ENCODE measurements around the gene SPATS2. TPM values are rescaled to one million over a fixed set of nuclear protein-coding genes. Genes with fewer than 3 reads are reported as not detected.

The SPATS2 gene
- total and polyA plus RNA-seq, 7 donors = 4.4 to 10.6 (median 9.1) TPM

DNA sequence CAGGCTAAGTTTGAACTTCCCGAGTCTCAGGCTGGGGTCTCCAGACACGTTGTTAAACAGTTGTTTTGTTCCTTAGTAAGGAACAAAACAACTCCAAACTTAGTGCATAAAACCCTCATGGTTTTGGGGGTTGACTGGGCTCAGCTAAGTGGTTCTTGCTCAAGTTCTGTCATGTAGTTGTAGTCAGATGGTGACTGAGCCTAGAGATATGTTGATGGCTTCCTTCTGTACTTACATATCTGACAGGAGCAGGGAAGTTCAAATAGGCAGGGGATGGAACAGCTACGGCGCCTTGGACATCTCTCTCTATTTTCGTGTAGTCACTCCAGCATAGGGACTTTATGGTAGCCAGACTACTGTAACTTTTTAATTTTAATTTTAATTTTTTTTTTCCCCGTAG, 45.7 kb downstream of the SPATS2 start:
- no peaks in the 10 kb centered on the region for H3K4me1 ChIP-seq
- peak in 1 of 4 donors; percentile 44 for ATAC-seq

DNA sequence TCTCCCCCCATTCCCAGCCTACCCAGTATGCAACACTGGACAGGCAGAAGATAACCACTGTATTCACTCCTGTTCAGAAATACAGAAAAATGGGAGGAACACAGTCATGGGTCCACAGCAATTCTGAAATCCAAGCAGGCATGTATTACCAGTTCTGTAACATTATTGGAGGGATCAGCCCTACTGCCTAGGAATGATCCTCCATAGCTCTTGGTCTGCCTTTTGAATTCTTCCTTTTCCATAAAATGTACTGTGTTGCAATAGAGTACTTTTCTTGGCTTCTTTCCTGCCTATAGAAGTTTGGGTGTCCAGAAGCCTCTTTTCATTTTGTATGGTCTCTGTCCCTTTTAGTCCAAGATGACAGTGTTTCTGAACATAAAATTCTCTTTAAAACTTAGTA, 46.5 kb downstream of the SPATS2 start:
- Histone ChIP-seq H3K27me3 (ENCODE audit: insufficient read depth in 3 of 3, low read length in 2 of 3) (no peaks in the 10 kb centered on the region), H3K4me1 (peaks cover 4% of the 10 kb centered on the region), H3K4me3 (no peak overlapping the region), H3K9me3 (no peaks in the 10 kb centered on the region), H3K36me3 (ENCODE audit: insufficient read depth in 1 of 2, low read depth in 1 of 2) (no peaks in the 10 kb centered on the region), H3K27ac (no peak overlapping the region)
- DNase-seq (no peak), ATAC-seq (no peak)
- intact Hi-C loops (cut with DNase I) = no loop called here
- TF ChIP-seq, protein P1, sequence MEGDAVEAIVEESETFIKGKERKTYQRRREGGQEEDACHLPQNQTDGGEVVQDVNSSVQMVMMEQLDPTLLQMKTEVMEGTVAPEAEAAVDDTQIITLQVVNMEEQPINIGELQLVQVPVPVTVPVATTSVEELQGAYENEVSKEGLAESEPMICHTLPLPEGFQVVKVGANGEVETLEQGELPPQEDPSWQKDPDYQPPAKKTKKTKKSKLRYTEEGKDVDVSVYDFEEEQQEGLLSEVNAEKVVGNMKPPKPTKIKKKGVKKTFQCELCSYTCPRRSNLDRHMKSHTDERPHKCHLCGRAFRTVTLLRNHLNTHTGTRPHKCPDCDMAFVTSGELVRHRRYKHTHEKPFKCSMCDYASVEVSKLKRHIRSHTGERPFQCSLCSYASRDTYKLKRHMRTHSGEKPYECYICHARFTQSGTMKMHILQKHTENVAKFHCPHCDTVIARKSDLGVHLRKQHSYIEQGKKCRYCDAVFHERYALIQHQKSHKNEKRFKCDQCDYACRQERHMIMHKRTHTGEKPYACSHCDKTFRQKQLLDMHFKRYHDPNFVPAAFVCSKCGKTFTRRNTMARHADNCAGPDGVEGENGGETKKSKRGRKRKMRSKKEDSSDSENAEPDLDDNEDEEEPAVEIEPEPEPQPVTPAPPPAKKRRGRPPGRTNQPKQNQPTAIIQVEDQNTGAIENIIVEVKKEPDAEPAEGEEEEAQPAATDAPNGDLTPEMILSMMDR (IDR thresholded peaks at IDR 0.05) = no peak

More for the DNA sequence above, 45.7 kb downstream of the SPATS2 start:
- Histone ChIP-seq H3K36me3 (ENCODE audit: insufficient read depth in 1 of 2, low read depth in 1 of 2) (no peaks in the 10 kb centered on the region), H3K27me3 (ENCODE audit: insufficient read depth in 3 of 3, low read length in 2 of 3) (no peaks in the 10 kb centered on the region), H3K4me3 (no peak overlapping the region), H3K27ac (no peak overlapping the region), H3K9me3 (no peaks in the 10 kb centered on the region)
- intact Hi-C loops (cut with DNase I) = no loop called here
- WGBS, 3 donors = 91 to 92% (median 91%) methylated on average over 6 of the region's 6 CpGs
- TF ChIP-seq, protein P1 (IDR thresholded peaks at IDR 0.05) = no peak
- DNase-seq = no peak

DNA sequence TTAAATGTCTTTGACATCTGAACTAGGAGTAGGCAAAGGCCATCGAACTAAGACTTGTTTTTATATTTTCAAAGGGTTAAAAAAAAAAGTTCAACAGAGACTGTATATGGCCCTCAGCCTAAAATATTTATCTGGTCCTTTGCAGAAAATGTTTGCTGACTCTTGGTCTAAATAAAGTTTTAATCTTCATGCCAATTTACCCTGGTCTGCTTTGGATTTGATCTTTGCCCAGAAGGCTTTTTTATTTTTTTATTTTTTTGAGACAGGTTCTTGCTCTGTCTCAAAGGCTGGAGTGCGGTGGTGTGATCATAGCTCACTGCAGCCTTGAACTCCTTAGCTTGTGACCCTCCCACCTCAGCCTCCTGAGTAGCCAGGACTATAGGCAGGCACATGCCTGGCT, 47.1 kb downstream of the SPATS2 start:
- ATAC-seq = no peak
- Histone ChIP-seq H3K27ac (no peak overlapping the region), H3K4me1 (peaks cover 9% of the 10 kb centered on the region), H3K9me3 (no peaks in the 10 kb centered on the region), H3K4me3 (no peak overlapping the region), H3K36me3 (ENCODE audit: insufficient read depth in 1 of 2, low read depth in 1 of 2) (no peaks in the 10 kb centered on the region), H3K27me3 (ENCODE audit: insufficient read depth in 3 of 3, low read length in 2 of 3) (no peaks in the 10 kb centered on the region)
- intact Hi-C loops (cut with DNase I) = no loop called here
- TF ChIP-seq, protein P1 (IDR thresholded peaks at IDR 0.05) = no peak
- WGBS, 3 donors = 78 to 90% (median 89%) methylated on average over 2 of the region's 2 CpGs
- no peak for DNase-seq

DNA sequence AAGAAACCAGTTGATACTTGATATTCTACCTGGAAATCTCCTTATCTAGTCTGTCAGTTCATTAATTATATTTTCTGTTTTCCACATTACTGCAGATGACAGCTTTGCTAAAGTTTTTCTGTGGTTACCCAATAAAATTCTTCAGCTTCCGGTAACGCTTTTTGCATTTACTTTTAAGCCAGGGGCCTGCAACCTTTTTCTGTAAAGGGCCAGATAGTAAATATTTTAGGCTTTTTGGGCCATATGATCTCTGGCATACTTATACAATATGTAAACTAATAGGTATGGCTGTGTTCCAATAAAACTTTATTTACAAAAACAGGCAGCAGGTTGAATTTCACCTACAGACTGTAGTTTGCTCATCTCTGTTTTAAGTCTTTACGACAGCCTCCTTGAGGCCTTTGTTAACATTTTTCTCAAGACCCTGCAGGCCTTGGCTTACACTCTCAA, 48.3 kb downstream of the SPATS2 start:
- Histone ChIP-seq H3K4me3 (no peak overlapping the region), H3K4me1 (peaks cover 9% of the 10 kb centered on the region), H3K36me3 (ENCODE audit: insufficient read depth in 1 of 2, low read depth in 1 of 2) (no peaks in the 10 kb centered on the region), H3K27ac (no peak overlapping the region), H3K9me3 (no peaks in the 10 kb centered on the region), H3K27me3 (ENCODE audit: insufficient read depth in 3 of 3, low read length in 2 of 3) (no peaks in the 10 kb centered on the region)
- TF ChIP-seq, protein P1 (IDR thresholded peaks at IDR 0.05) = no peak
- intact Hi-C loops (cut with DNase I) = no loop called here
- DNase-seq (no peak), ATAC-seq (no peak)
- 94 to 97% (median 96%) methylated on average over 3 of the region's 3 CpGs for WGBS, 3 donors

DNA sequence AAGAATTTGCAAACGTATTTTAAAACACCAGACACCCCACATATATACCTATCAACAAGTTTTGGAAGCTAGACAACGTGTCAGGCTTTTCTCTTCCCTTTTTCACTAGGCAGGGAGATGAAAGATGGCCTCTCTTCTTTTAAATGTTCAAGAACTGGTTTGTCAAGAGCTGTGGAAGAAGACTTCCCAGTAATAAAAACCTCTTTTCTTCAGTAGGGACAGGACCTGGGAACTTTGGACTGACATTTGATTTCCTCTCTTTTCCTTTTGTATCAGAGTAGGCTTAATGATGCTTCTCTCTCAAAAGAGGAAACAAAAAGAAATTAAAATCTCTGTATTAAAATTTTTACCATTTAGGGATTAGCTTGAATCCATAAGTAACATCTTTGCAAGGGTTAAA, 49.6 kb downstream of the SPATS2 start:
- H3K27ac ChIP-seq = no peak overlapping the region

More for the DNA sequence above, 49.6 kb downstream of the SPATS2 start:
- DNase-seq (no peak), ATAC-seq (no peak)
- TF ChIP-seq, protein P1 (IDR thresholded peaks at IDR 0.05) = no peak
- H3K36me3 ChIP-seq (ENCODE audit: insufficient read depth in 1 of 2, low read depth in 1 of 2) = no peaks in the 10 kb centered on the region
- no peak overlapping the region for H3K4me3 ChIP-seq
- peaks cover 9% of the 10 kb centered on the region for H3K4me1 ChIP-seq
- H3K9me3 ChIP-seq = no peaks in the 10 kb centered on the region
- intact Hi-C loops (cut with DNase I) = no loop called here
- 74 to 88% (median 74%) methylated on average over 2 of the region's 2 CpGs for WGBS, 3 donors
- H3K27me3 ChIP-seq (ENCODE audit: insufficient read depth in 3 of 3, low read length in 2 of 3) = no peaks in the 10 kb centered on the region
